ENCODE results near the gene DNAJC5G.
"Not testable (repeated sequence)": the region's sequence is repeated elsewhere in the genome, so short reads cannot be mapped to it uniquely, and the experiment has no call there.

Gene DNAJC5G

DNA sequence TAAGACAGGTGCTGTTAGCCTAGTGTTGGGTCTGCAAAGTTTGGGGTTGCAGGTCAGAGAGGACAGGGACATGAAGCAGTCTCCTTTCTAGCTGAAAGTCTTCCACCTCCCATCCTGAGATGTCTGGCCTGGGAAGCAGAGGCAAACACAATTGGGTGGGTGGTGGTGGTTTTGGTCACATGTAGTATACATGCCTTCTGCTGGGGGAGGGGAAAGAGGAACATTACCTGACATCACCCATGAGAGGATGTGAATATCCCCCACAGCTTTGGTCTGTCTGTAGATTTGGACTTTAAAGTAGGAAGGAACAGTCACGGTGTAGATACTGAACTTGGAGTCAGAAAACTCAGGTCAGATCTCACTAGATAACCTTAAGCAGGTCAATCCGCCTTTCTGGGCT is 4.6 kb upstream of the DNAJC5G start:
- no peak for TF ChIP-seq CTCF (IDR thresholded peaks at IDR 0.05; ENCODE audit: low read depth, low read length)
- no peak overlapping the region for H3K4me3 ChIP-seq (ENCODE audit: low read depth, low read length)

DNA sequence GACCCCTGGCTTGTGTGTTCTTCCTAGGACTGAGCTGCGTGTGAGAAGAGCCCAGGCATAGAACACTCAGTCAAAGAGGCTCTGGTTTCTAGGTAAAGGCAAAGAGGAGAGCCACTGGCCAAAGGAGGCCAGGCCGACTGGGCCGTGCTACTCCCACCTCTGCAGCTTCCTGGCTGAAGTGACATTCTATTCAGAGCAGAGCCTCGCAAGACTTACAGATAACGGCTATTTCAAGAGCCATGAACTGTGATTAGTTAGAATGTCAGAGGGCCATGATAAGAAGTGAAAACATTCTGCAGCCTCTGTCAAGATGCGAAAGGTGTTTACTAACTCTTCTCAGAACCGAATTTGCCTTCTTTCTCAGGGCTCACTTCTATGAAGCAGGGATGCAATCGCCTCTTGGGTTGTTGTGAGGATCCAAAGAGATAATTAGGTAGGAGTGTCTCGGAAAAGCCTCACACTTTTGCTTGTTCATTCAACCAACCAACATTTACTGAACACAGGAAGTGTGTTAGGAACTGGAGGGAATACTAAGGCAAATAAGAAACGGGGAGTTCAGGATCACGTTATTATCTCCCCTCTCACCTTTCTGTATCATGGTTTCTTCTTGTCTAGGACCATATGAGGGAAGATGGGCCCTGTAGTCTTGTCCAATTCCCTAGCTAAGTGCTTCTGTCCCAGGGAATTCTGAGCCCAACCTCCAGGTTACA is 3.4 kb upstream of the DNAJC5G start:
- no peak overlapping the region for H3K4me3 ChIP-seq (ENCODE audit: low read depth, low read length)
- no peak for TF ChIP-seq CTCF (IDR thresholded peaks at IDR 0.05; ENCODE audit: low read depth, low read length)

- not testable (repeated sequence) for H3K4me3 ChIP-seq (ENCODE audit: low read depth, low read length)
These were observed 2.4 kb upstream of the DNAJC5G start for GRCh38 chr2:27272537-27273522.

DNA sequence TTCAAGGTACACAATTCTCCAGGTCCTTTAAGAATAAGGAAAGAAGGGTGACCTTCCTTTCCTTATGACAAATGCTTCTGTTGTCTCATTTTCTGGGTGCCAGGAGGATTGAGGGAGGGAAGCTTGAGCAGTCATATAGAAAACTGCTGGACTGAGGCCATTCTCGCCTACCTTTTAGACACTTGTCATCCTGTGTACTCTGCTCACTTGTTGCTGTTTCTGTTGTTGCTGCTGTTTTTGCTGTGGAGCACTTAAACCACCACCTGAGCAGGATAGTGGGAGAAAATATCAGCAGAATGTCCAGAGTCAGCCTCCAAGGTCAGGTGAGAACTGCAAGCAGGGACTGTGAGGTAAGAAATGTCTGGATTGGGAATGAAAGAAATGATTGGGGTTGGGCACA is 2.8 kb downstream of the DNAJC5G start:
- no peak for TF ChIP-seq CTCF (IDR thresholded peaks at IDR 0.05; ENCODE audit: low read depth, low read length)

DNA sequence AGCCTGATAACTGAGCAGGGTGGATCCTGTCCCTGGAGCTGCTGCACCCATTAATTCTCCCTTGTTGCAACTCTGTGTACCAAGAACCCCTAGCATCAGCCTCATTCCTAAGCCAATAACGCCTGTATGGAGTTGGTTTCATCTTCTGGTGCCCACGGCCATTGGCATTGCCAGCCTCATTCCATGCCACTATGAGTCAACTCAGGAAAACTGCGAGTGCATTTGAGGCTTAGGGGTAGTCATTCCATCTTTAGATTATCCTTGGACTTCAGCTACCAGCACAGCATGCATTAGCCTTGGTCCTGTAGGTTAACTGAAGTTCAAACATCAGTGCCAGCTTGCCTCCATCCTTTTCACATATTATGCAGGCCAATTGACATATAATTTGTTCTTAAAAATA is 5.6 kb downstream of the DNAJC5G start:
- no peak overlapping the region for H3K4me3 ChIP-seq (ENCODE audit: low read depth, low read length)

More for the DNA sequence above, 2.8 kb downstream of the DNAJC5G start:
- H3K4me3 ChIP-seq (ENCODE audit: low read depth, low read length): no peak overlapping the region

GRCh38 chr2:27281442-27281841 is 6.2 kb downstream of the DNAJC5G start:
- no peak for TF ChIP-seq CTCF (IDR thresholded peaks at IDR 0.05; ENCODE audit: low read depth, low read length)
- no peak overlapping the region for H3K4me3 ChIP-seq (ENCODE audit: low read depth, low read length)

More for the DNA sequence above, 5.6 kb downstream of the DNAJC5G start:
- TF ChIP-seq CTCF (IDR thresholded peaks at IDR 0.05; ENCODE audit: low read depth, low read length): no peak

GRCh38 chr2:27281855-27282559 is 6.8 kb downstream of the DNAJC5G start, which contains the start of gene TRIM54:
TRIM54 (plus strand) TSS chr2:27282429; CDS start chr2:27282732, 303 bp downstream.
- TF ChIP-seq CTCF (IDR thresholded peaks at IDR 0.05; ENCODE audit: low read depth, low read length): no peak
- H3K4me3 ChIP-seq (ENCODE audit: low read depth, low read length): no peak within 1 kb of the TSS

All from WI38 (cell line).